ENCODE results near the gene BMF.
A peak's percentile ranks its signal among the peaks of the same experiment; 100 is the strongest.

Gene BMF

DNA sequence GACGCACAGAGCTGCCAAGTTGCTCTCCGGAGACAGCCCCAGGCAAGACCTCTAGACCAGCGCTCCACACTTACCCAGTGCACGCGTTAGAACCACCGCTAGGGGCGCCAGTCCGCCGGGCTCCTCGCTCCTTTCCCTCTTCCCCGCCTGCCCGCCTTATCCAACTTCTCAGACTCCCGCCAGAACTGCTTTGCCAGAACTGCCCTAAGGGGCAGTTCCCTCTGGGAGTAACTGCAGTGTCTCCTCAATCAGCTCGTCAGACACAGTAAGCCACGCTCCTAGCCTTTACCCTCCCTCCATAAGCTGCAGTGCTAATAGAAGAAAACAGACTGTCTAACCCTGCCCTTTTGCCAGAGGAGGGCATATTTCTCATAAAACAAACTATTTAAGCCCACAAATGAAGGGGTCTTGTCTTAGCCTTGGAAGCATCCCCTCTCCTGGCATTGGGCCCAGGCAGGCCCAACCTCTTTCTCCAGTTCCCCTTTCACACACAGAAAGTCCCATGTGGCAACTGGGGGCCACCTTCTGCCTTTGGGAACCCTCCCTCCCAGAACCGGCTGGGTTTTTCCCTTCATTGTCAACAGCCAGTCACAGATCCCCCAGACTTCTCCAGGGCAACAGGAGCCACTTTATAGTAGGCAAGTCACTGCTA is 3.7 kb downstream of the BMF start:
- no peak for DNase-seq (ENCODE audit: low read depth)
- no peak overlapping the region for H3K4me3 ChIP-seq (ENCODE audit: low read depth, low read length)

DNA sequence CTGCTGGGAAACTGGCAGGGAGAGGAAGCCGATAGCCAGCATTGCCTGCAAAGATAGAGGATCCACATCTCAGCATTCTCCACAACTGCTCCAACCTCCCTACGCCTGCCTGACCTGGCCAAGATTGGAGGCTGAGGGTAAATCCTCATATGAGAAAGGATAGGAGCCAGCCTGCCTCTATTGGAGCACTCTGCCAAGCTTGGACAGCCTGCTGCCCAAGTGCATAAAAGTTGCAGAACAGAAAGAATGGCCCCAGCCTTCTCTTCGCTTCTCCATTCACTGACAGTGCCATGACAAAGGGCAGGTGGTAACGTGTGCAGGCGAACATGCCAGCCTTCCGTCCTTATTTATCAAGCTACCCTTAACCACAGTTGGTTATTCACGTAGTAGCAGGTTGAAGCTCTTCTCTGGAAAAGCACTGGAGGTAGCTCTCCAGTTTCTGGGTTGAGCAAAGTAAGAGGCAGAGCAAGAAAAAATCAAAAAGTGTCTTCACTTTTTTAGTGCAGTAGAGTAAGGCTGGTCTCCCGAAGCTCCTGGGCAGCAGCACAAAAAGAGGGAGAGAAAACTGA is 4.3 kb downstream of the BMF start:
- H3K4me3 ChIP-seq (ENCODE audit: low read depth, low read length), result no peak overlapping the region
- DNase-seq (ENCODE audit: low read depth), result no peak

DNA sequence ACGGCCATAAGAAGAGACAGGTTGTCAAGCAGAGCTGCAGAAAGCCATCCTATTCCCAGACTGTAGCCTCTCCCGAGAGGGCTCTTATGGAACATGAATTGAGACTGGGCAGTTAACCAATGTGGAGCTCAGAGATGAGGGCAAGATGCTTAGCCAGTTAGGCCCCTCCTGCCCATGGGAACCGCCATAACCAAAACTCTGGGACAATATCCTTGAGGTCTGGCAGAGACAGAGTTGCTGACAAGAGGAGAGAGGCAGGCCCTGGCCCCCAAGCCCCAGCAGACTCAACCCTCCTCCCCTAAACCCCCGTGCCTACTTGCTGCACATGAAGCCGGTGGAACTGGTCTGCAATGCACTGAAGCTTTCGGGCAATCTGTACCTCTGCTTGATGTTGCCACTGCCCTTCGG is 4.8 kb downstream of the BMF start:
- no peak for DNase-seq (ENCODE audit: low read depth)
- no peak overlapping the region for H3K4me3 ChIP-seq (ENCODE audit: low read depth, low read length)

DNA sequence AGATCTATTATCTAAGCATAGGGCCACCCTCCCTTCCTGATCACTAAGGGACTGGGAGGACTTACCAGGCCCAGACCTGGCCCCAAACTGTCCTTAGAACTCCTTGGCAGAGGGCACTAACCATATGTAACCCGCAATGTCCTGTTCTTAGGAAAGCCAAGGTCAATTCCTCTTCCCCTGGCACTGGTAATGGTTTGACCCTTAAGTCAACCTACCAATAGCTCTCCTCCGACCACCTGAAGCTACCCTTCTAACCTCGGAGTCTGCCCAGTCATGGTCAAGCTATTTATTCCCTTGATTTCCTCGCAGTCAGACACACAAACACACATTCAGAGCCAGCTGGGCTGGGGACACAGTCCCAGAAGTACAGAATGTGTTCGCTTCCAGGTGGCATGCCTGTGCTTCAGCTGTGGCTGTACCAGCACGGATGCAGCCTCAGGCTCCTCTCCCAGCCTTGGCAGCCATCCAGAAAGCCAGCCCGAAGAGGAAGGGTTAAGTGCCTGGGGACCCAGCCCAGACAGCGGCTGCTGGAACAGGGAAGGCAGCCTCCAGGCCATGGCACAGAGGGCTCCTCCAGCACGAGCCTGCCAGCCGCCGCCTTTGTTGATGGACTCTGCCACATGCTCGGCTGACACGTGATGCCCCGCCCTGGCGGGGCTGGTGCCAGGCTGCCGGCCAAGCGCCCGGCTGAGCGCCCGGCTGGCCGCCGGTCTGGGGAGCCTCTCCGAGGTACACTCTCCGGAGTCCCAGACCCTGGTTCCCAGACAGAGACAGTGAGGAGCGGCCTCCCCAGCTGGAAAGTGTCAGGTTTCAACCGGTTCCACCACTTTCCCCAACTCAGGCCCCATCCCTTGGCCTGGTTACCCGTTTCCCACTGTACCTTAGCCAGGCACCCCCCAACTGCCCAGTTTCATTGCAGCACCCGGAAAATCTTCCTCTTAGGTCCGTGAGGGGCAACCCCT is 5.5 kb downstream of the BMF start:
- no peak overlapping the region for H3K4me3 ChIP-seq (ENCODE audit: low read depth, low read length)
- DNase-seq (ENCODE audit: low read depth), result no peak

DNA sequence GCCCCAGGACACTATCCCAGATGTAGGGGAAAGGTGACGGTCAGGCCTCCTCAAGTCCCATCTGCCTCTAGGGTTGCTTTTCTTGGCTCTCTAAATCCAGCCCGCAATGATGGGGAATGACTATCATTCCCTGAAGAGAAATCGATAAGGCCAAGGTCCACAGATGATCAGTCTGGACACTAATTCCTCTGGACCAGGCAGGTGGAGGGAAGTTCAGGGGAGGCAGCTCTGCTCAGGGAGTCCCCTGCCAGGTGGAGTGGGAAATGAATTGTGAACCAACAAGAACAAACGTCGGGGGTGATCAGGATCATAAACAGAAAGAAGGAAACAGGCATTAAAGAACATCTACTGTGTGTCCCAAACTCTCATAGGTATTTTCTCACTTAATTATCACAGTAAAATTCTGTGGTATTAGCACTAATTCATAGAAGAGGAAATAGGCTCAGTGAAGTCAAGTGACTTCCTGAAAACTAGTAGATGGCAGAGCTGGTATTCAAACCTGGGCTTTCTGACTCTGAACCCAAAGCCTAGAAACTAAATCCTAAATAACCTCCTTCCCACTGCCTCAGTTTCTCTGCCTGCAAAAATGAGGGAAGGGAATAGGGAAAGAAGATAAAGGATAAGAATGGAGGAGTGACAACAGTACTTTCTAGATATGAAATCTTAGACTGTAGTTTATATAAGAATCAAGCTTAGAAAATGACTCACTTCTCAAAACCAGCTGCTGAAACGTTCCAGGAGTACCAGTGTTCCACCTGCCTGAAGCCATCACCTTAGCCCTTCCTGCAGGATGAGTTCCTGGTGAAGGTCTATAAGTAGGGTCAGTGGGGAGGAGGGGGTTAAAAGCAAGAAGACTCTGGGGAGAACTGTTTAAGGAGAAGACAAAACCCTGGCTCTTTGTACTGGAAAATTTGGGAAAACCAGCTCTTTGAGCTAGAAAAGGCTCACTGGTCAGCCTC is 7.5 kb downstream of the BMF start:
- DNase-seq (ENCODE audit: low read depth), result no peak

DNA sequence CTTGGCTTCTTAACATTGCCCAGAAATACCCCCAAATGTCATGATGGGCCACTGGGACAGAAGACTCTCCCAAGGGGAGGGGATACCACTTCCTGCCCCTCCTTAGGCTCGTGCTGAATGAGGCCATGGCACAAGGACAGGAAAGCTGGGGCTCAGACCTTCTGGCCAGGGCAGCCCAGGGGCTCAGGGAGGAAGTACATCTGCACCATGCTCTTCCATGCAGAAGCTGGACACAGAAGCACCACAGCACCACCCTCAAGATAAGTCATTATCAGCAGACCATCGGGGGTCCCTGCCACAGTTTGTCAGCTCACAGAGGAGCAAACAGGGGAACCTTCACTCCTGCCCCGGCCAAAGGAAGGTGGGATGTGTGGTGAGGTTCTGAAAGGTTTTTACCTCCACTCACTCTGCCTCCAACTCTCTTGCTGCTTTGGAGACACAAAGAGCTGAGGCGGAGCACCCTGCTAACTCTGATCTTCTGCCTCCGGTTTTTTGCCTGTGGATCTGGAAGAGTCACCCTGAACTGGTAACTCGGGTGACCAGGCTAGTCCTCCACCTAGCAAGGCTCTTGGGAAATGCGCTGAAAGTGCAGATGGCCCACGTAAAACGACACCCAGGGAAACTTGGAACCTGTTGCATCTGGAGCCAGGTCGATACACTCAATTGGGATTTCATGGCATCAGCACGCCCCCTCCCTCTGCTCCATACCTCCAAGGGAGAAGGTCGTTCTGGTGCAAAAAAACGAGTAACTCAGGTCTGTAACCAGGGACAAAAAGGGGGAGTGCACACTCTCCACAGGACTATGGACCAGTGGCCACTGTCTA is 8.3 kb downstream of the BMF start:
- no peak overlapping the region for H3K4me3 ChIP-seq (ENCODE audit: low read depth, low read length)
- DNase-seq (ENCODE audit: low read depth), result no peak

More for the DNA sequence above, 7.5 kb downstream of the BMF start:
- no peak overlapping the region for H3K4me3 ChIP-seq (ENCODE audit: low read depth, low read length)

DNA sequence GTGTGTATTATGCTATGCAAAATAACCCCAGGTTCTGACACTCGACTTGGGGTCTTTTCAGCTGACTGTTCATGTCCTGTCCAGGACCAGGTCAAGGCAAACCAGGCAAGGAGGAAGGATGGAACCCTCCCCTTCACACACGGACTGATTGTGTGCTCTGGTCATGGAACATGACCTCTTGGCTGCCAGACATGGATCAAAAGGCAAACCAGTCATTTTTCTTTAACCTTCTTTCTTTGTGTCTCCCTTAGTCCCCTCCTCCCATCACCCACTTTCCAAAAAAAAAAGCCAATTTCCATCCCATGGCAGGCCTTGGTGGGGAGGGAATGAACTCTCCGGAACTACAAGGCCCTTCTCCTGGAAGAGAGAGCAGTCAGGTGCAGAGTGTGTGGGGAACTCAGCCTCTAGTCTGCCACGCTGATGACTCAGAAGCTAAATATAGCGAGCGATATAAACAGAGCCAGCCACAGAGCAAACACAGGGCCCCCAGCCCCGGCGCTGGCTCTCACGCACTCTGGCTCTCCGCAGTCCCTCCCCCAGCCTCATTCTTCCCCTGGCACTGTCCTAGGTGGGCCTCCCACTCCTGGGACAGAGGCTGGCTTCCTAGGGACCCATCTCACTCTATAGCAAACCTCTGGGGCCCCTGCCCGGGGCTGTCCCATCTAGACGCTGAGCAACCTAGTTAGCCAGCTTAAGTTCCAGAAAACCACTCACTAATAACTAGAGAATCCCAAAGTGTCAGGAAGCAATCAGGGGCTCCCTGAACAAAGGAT is 10.0 kb downstream of the BMF start:
- H3K4me3 ChIP-seq (ENCODE audit: low read depth, low read length), result no peak overlapping the region
- DNase-seq (ENCODE audit: low read depth), result no peak

DNA sequence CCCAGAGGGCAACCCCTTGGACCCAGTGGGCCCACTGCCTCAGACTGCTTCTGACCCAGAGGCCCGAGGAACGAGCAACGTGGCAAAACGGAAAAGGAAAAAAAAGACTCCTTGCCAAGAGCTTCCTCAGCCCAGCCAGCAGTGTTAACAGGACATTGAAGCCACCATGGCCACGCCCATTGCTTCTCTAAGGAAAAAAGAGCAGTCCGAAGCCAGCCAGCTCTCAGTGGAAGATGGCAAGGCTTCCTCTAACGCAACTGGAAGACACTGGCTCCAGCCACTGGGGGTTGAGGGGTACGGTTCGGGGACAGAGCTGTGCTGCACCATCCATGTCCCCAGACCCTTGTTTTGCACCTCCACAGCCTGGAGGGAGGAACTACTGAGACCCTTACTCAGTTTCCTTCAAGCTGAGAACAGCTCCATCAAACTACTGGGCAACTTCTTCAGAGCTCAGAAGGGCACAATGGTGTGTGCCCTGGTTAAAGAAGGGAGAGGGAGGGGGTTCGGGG is 10.7 kb downstream of the BMF start:
- DNase-seq (ENCODE audit: low read depth), result no peak
- H3K4me3 ChIP-seq (ENCODE audit: low read depth, low read length), result no peak overlapping the region

DNA sequence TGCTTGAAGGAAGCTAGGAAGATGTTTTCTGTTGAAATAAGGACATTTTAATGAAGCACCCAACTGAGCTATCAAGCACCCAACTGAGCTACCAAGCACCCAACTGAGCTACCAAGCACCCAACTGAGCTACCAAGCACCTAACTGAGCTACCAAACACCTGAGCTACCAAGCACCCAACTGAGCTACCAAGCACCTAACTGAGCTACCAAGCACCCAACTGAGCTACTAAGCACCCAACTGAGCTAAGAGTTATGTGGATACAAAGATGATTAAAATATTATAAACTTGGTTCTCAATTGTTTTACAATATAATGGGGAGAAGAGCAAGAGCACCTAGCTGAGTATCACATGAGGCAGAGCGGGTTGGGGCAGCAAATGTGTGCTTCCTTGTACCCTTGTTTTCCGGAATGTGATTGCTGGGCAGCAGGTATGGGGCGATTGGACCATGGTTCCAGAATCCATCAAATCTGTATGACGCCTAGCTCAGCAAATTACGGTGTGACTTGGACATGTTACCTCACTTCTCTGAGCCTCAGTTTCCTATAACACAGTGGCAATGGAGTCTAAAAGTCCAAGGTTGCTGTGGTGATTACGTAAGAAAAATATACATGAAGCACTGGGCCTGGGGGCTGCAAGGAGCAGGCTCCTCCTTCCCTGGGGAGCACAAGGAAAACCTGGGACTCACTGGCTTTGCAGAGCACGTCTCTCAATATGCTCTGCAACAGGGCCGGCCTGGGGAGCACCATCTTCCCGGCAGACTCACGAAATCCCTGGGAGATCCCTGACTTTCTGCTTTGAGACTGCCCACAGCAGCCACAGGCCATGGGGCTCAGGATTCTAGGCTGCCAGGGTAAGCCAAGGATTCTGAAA is 11.3 kb downstream of the BMF start:
- no peak for DNase-seq (ENCODE audit: low read depth)
- no peak overlapping the region for H3K4me3 ChIP-seq (ENCODE audit: low read depth, low read length)

DNA sequence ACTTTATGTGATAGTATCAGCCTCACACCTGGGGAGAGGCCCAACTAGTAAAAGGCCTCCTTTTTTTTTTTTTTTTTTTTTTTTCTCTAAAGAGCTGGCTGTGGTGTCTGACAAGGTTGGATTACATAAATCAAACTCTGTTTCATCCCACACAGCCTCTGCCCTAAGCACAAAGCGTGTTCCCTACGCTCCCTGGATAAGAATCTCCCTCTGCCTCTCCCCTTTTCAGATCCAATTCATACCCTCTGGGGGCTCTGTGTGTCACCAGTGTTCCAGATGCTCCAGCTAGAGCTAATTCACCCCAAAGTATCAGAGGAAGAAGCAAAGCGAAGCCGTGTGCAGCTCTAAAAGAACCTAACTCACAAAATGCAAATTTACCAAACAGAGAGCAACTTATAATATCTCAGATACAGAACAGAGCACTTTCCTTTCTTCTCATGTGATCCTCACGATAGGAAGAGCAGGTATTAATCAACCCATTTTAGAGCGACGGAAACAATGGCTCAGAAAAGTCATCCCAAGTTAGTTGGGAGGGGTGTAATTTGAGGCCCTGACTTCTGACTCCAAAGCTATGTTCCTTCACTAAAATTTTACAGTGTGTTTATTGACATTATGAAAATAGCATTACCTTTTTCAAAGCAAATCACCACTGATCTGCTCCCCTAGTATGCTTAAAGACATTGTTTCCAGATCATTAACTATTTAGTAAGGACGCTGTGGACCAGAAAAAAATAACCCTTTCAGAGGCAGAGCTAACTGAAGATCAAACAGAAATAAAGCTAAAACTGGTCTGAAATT is 12.4 kb downstream of the BMF start:
- no peak overlapping the region for H3K4me3 ChIP-seq (ENCODE audit: low read depth, low read length)
- no peak for DNase-seq (ENCODE audit: low read depth)

DNA sequence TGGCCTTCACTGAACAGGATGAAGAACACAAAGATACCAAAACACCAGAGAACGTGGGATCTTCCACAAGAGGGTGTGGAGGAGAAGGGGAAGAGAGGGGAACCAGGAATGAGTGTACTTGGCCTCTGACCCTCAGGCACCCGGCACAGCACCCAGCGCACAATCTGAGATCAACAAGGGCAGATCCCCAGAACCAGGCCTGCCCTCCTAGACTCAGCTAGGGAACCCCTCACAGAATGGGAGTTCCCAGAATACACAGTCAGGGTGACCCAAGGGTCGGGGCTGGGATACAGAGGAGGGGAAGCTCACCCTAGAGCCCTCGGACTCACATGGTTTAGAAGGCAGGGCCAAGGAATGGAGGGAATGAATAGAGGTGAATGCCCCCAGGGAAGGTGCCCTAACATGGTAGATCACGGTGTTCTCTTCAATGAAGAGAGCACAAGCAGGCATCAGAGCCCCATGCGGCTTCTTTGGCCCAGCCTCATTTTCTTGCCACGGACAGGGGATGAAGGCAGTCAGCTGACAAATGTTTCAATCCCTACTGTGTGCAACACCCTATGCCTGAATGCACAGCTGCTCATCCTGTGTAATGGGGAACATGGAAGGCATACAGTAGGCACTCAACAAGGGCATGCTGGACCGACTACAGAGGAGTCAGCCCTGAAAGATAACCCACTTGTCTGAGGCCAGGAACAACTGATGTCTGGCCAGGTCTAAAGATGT is 13.1 kb downstream of the BMF start:
- no peak overlapping the region for H3K4me3 ChIP-seq (ENCODE audit: low read depth, low read length)
- DNase-seq (ENCODE audit: low read depth), result no peak

DNA sequence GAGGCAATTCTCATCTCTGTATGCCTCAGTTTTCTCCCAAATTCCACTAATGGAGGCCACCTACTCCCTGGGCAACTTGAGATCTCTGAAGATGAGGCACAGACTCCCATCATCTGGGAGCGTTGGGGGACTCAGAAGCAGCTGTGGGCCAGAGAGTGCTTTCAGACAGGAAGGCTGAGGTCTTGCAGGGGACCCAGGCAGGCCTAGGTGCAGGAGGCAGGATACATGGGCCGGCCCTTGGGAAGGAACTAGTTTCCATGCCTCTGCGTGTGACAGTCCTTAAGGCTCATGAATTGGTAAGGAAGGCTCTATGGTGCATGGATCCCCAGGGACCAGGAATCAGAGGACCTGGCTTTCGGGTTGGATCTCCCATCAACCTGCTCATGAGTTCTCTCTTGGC is 14.5 kb downstream of the BMF start:
- no peak for DNase-seq (ENCODE audit: low read depth)
- H3K4me3 ChIP-seq (ENCODE audit: low read depth, low read length), result no peak overlapping the region

DNA sequence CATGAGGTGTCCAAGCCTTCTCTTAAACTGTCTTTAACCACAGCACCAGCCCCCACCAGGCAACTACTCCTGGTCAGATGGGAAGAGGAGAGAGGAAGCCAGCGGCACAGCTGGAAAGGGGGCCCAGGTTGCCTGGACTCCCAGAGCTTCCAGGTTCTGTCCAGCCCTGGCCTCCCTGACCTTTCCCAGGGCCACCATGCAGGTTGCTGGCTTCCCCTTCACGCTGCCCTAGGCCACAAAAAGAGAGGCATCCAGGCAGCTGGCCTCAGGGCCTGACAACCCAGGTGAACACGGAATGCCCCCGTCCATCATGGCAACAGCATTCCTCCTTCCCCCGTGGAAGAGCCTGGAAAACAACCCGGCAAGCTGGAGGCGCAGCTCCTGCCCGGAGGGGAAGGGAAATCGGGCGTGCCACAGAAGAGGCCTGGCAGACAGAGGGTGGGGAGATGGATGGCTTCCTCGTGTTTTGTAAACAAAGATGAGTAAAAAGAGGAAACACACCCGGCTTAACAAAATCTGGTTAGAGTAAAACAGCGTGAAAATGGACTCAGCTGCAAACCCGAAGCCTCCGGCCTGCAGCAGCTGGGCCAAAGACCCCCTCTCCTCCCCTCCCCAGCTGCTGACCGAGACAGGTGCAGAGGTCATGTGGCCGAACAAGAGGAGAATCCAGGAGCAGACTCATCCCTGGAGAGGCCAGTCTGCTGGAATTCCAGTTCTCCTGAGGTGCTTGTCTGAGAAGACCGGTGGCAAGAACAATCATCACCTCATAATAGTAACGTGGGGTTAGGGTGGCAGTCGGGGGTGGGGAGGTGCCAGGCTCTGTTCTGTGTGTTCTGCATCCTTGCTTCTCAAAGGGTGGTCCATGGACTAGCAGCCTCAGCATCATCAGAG is 15.5 kb downstream of the BMF start:
- no peak for DNase-seq (ENCODE audit: low read depth)
- H3K4me3 ChIP-seq (ENCODE audit: low read depth, low read length), result no peak overlapping the region

DNA sequence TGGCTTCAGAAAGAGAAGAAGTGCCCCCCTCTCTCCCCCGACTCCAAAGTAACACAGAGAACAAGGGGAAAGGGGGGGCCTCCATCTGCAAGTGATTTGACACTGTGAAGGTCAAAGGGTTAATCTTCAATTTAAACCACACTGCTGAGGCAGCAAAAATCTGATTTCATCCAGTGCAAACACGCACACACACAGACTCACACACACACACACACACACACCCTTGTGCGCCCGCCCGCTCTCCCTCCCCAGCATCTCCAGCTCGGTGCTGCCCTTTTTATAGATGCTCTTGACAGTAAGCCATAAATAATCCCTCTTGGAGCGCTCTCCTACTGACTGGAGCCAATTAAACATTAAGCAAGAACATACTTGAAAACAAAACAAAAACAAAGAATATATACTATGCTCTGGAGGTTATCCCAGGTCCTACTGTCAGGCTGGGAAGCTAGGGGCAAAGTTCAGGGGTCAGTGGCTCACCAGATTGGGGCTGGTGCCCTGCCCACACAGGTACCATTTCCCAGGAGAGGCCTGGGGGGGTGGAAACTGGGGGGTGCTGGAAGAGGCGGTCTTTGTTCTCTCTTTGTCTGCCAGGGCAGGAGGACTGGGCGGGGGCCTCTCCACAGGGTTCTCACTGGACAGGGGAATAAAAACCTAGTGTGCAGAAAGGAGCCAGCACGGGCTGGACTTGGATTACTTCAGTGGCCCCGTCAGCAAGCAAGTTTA is 16.3 kb downstream of the BMF start:
- peak; percentile 90 for DNase-seq (ENCODE audit: low read depth)
- no peak overlapping the region for H3K4me3 ChIP-seq (ENCODE audit: low read depth, low read length)
